CMK (cell line): ENCODE data around the gene DDIAS.
"Not testable (repeated sequence)": the region's sequence is repeated elsewhere in the genome, so short reads cannot be mapped to it uniquely, and the experiment has no call there.

Experiments
- DNase-seq: peaks from one replicate; pipeline ENCODE4 v3.0.0-alpha.2; 2010; ENCODE audit warnings: low read depth

The DDIAS gene

DNA sequence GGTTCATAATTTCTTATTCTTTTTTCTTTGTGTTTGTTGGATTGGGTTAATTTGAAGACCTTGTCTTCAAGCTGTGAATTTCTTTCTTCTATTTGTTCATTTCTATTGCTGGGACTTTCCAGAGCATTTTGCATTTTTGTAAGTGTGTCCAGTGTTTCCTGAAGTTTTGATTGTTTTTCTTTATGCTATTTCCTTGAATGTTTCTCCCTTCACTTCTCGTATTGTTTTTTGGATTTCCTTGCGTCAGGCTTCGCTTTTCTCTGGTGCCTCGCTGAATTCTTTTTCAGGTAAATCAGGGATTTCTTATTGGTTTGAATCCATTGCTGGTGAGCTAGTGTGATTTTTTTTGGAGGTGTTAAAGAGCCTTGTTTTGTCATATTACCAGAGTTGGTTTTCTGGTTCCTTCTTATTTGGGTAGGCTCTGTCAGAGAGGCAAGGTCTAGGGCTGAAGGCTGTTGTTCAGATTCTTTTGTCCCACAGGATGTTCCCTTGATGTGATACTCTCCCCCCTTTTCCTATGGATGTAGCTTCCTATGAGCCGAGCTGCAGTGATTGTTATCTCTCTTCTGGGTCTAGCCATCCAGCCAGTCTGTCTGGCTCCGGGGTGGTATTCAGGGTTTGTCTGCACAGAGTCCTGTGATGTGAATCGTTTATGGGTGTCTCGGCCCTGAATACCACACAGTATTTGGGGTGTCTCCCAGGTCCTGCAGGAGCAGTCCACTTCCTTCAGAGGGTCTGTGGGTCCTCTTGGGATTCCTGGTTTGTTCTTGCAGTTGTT lies 21.0 kb downstream of the DDIAS start:
- DNase-seq: not testable (repeated sequence)

DNA sequence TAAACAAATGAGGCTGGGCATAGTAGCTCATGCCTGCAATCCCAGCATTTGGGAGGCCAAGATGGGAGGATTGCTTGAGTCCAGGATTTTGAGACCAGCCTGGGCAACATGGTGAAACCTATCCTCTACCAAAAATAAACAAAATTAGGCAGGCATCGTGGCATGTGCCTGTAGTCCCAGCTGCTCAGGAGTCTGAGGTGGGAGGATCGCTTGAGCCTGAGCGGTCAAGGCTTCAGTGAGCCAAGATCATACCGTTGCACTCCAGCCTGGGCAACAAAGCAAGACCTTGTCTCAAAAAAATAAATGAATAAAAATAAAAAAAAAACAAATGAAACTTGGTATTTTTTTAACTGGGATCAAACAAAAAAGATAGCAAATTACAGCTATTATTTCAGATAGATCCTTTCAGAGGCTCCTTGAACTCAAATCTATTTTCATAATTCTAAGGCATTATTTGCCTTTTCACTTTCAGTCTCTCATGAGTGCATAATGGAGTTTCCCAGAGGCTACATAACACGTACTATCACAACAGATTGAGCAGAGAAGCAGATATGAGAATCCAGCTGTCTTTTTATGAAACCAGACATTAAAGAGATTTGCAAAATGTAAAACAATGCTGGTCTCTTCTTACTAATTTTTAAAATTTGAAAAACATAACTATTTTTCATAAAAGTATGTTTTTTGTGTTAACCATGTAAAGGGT lies 23.1 kb downstream of the DDIAS start:
- no peak for DNase-seq

DNA sequence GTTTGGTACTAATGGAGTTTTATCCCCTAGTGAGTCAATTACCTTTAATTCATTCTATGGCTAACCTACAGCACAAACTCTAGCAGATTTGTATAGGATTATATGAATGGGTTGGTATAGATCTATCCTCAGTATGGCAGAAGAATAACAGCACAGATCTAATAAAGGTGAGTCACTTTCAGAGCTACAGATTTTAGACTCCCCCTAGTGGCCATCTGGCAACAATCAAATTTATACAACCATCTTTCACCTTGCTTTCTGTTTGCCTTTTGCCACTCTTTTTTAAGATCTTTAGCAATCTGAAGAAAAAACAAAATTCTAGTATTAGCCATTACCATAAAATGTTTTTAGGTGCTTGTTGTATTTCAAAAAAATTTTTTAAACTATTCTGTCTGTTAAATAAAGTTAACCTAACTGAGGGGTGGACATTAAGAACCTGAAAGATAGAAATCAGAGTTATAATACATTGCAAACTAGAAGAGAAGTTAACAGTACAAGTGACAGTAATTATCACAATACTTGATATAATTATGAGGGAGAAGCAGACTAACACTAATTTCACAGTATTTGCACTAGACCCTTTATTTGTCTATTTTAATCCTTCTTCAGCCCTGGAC lies 25.8 kb downstream of the DDIAS start:
- peak; percentile 35 for DNase-seq

DNA sequence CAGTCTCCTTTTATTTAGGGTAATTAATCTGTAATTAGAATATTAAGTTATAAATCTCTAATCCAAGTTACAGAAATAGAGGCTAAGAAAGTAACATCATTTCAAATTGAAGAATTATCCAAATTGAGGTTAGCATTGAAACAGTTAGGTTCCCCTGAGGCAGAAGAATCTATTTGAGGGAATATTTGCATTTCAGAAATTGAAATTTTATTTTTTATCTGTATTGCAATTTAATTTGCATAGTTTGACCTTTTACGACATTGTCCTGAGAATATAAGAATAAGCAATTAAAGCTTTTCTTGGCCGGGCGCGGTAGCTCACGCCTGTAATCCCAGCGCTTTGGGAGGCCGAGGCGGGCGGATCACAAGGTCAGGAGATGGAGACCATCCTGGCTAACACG lies 27.6 kb downstream of the DDIAS start:
- DNase-seq: no peak

DNA sequence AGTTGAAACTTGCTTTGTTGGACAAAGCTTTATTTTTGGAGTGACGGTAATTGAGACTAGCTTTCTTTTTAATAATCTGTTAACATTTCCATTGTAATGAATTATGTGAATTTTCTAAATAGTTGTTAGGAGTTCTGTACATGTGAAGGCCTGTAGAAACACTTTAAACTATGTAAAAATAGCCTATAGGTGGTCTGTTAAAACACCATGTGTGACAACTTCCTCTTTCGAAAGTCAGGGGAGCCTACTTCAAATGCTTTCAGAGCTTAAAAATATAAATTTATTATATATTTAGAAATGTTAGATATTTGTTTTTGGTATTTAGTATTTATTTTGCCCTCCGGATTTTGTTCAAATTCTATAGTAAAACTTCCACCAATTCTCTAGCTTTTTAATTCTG lies 28.7 kb downstream of the DDIAS start:
- DNase-seq: no peak

DNA sequence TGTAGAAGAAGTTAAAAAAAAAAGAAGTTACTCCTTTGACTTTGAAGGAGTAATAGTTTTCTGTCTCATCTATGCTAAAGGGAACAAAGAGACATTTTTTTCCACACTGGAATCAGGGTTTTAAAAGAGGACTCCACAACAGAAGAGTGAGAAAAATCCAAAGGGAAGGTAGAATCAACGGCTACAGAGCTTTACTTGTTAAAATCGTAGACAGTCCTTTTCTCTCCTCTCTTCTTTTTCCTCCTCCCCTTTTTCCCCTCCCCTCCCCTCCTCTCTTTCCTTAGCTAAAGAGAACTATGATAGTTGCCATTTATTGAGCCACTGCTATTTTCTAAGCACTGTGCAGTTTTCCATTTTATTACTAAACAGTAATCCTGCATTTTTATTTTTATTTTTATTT lies 29.2 kb downstream of the DDIAS start:
- DNase-seq: no peak

DNA sequence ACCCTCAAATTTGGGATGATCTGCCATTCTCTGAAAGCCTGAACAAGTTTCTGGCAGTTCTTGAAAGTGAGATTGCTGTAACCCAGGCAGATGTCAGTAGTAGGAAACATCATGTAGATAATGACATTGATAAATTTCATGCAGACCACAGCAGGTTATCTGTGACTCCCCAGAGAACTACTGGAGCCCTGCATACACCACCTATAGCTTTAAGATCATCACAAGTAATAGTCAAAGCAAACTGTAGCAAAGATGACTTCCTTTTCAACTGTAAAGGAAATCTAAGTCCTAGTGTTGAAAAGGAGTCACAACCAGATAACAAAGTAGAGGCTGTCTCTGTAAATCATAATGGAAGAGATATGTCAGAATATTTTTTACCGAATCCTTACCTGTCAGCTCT lies 31.0 kb downstream of the DDIAS start:
- no peak for DNase-seq

DNA sequence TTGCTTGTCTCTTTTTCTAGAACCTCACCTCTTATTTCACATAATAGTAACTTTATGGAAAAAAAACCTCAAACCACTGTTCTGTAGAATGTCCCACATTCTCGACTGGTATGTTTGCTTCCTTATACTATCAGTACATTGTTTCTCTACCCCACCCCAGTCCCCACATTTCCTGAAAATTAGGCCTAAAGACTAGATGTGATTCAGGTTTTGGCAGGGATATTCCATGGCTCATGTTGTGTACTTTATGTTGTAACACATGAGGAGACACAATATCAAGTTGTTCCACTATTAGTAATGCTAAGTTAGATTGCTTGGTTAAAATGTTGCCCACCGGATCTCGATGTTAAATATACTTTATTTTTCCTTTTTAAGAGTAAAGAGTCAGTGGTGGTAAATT lies 34.7 kb downstream of the DDIAS start:
- no peak for DNase-seq

DNA sequence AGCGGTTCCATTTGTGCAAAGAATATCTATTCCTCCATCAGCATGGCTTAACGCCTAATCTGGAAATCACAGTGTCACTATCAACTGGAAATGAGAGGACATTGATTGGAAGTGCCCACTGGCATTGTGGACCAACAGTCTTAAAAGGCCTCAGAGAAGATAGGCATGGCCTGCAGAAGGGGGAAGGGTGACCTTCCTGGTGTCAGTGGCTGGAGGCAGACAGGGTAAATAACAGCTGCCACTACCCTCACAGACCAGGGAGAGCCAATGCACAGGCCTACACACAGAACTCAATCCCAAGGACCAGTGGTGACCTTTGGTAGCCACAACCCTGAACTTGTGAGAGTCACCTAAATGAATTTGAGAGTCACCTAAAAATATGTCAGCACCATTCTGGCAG lies 36.0 kb downstream of the DDIAS start:
- DNase-seq: no peak

DNA sequence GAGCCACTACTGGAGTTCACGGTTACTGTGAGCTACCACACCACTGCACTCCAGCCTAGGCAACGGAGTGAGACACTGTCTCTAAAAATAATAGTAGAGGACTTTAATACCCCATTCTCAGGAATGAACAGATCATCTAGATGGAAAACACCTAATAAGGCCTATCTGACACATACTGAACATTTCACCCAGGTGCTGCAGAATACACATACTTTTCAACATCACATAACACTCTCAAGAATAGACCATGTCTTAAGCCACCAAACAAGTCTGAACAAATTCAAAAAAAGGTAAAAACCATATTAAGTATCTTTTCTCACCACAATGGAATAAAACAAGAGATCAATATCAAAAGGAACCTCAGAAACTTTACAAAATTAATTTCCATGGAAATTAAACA lies 37.9 kb downstream of the DDIAS start:
- DNase-seq: no peak

DNA sequence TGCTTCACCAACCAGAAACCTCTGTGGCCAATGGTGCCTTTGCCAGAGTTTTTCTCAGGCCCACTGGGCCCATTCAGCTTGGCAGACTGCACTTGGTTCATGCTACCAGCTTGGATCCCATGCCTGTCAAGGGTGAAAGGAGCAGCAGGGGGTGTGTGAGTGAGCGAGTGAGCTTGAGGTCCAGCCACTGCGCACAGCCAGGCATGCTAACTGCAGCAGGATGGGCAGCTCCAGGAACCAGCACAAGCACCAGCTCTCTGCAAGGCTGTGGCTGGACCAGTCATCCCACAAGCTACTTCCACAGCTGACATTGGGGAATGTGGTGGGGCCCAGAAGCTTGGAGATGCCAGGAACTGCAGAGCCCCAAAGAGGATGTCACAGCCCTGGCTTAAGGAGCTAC lies 40.8 kb downstream of the DDIAS start:
- DNase-seq: no peak

DNA sequence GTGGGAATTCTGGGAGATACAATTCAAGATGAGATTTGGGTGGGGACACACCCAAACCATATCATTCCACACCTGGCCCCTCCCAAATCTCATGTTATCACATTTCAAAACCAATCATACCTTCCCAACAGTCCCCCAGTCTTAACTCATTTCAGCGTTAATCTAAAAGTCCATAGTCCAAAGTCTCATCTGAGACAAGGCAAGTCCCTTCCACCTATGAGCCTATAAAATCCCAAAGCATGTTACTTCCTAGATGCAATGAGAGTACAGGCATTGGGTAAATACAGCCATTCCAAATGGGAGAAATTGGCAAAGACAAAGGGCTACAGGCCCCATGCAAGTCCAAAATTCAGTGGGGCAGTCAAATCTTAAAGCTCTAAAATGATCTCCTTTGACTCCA lies 41.9 kb downstream of the DDIAS start:
- not testable (repeated sequence) for DNase-seq

DNA sequence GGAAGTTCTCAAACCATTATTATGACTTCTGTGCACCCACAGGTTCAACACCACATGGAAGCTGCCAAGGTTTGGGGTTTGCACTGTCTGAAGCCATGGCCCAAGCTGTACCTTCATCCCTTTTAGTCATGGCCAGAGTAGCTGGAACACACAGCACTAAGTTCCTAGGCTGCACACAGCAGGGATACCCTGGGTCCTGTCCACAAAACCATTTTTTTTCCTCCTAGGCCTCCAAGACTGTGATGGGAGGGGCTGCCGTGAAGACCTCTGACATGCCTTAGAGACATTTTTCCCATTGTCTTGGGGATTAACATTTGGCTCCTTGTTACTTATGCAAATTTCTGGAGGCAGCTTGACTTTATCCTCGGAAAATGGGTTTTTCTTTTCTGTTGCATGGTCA lies 42.7 kb downstream of the DDIAS start:
- DNase-seq: no peak

DNA sequence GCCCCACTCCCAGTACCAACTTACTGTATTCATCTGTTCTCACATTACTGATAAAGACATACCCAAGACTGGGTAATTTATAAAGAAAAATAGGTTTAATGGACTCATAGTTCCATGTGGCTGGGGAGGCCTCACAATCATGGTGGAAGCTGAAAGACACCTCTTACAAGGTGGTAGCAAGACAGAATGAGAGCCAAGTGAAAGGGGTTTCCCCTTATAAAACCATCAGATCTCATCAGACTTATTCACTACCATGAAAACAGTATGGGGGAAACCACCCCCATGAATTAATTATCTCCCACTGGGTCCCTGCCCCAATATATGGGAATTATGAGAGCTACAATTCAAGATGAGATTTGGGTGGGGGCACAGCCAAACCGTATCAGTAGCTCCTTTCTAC lies 43.5 kb downstream of the DDIAS start:
- not testable (repeated sequence) for DNase-seq

DNA sequence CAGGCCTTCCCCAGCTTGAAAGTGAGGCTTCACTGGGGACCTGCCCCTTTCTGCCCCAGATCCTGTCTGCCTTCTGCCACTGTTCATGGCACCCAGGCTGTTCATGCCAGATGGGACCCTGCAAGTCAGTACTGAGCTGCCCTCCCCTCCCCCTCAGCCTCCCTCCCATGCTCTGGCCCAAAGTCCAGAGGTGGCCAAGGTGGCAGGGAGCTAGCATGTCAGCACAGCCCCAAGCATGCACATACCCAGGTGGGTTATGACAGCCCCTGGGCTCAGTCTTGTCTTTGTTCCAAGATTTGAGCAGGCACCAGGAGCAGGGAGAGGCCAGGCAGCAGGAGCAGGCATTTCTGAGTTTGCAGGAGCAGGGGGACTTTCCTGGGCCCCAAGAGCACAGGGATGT lies 44.1 kb downstream of the DDIAS start:
- DNase-seq: no peak

DNA sequence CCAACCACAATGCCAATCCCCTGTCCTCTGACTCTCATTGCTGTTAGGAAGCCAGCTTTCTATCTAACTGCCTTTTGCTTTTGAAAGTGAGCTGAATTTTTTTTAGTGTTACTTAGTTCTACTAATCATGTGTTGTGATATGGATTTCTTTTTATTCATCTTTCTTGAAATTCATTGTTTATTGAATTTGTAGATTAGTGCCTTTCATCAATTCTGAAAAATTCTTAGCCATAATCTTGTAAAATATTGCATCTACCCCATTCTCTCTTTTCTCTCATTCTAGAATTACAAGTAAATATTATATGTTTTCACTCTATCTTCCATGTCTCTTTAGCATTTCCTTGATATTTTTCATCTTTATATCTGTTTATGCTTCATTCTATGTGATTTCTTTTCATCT lies 47.8 kb downstream of the DDIAS start:
- DNase-seq: no peak

DNA sequence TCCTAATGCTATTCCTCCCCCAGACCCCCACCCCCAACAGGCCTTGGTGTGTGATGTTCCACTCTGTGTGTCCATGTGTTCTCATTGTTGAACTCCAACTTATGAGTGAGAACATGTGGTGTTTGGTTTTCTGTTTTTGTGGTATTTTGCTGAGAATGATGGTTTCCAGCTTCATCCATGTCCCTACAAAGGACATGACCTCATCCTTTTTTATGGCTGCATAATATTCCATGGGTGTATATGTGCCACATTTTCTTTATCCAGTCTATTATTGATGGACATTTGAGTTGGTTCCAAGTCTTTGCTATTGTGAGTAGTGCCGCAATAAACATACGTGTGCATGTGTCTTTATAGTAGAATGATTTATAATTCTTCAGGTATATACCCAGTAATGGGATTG lies 49.0 kb downstream of the DDIAS start:
- not testable (repeated sequence) for DNase-seq

DNA sequence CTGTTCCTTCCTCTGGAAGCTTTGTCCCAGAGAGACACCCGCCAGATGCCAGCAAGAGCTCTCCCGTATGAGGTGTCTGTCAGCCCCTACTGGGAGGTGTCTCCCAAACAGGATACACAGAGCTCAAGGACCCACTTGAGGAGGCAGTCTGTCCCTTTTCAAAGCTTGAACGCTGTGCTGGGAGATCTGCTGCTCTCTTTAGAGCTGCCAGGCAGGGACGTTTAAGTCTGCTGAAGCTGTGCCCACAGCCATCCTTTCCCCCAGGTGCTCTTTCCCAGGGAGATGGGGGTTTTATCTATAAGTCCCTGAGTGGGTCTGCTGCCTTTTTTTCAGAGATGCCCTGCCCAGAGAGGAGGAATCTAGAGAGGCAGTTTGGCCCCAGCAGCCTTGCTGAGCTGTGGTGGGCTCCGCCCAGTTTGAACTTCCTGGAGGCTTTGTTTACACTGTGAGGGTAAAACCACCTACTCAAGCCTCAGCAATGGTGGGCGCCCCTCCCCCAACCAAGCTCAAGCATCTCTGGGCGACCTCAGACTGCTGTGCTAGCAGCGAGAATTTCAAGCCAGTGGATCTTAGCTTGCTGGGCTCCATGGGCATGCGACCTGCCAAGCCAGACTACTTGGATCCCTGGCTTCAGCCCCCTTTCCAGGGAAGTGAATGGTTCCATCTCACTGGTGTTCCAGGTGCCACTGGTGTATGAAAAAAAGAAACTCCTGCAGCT lies 54.4 kb downstream of the DDIAS start:
- peak; percentile 36 for DNase-seq

DNA sequence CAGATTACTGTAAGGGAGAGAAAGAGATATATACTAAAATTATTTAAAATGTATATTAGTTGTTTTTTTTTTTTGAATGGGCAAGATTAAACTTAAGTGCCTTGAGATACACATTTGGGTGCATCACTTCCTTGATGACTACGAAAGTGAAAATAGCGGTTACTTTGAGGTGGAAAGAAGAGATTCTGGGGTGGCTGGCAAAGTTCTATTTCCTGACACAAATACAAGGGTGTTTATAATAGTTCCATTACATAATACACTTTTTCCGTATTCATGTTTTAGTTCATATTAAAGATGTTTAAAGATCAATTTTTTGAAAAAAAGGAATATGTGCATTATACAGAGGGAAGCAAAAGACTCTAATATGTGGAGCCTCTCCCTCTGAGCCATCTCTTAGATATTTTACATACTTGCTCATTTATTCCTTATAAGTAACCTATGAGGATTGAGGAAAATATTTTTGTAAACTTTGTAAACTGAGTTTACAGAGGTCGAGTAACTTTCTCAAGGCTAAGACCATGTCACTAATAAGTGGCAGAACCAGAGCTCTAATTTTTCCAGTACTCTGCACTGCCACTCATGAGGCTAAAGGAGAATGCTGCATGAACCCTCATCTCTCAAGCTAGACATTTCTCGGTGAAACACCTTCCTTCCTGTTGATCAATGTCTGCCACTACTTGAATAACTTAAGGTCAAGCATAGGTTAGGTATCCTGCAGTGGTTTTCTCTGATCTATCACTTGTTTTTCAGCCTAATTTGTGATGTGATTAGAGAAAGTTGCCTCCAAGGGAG lies 58.6 kb downstream of the DDIAS start:
- no peak for DNase-seq

DNA sequence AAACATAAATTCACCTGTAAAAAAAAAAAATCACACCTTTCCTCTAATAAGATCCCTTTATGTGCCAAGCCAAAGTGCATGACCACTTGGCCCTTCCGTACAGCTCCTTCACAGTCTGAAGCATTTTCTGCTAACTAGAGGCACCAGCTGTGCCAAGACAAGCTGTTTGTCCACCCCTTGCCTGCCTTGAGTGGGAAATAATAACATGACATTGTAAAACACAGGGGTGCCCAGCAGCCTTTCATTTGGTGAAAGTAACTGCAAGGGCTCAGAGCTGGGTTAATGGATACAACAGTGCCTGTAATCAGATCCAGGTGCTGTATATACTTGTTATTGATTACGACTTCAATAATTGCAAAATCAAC lies 59.2 kb downstream of the DDIAS start:
- DNase-seq: no peak

DNA sequence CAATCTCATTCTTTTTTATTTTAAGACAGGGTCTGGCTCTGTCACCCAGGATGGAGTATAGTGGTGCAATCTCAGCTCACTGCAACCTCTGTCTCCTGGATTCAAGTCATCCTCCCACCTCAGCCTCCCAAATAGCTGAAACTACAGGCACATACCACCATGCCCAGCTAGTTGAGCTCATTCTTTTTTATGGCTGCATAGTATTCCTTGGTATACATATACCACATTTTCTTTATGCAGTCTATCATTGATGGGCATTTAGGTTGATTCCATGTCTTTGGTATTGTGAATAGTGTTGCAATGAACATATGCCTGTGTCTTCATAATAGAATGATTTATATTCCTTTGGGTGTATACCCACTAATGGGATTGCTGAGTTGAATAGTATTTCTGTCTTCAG lies 60.5 kb downstream of the DDIAS start:
- not testable (repeated sequence) for DNase-seq

DNA sequence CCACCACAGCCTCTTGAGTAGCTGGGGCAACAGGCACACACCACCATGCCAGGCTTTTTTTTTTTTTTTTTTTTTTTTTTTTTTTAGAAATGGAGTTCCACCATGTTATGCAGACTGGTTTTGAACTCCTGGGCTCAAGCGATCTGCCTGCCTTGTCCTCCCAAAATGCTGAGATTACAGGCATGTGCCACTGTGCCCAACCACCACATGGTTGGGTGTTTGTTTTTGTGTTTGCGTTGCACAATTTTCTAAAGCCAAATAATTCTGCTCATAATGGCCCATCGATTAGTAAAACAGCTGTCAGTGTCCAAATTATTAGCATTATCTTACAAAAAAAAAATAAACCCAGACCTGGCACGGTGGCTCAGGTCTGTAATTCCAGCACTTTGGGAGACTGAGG lies 65.8 kb downstream of the DDIAS start:
- no peak for DNase-seq
